Limb (tissue), 2 donors: ENCODE measurements around the gene RASSF7.
A peak's percentile ranks its signal among the peaks of the same experiment; 100 is the strongest.
"Not testable (repeated sequence)": the region's sequence is repeated elsewhere in the genome, so short reads cannot be mapped to it uniquely, and the experiment has no call there.

Experiments
- DNase-seq, 2 donors: peaks; one replicate each; pipeline ENCODE4 v3.0.0-alpha.2; 2016; ENCODE audit errors: extremely low spot score in 2 of 2

The RASSF7 gene

GRCh38 chr11:565921-566509, 5.2 kb downstream of the RASSF7 start:
- no peak for DNase-seq

GRCh38 chr11:567011-567628, 6.3 kb downstream of the RASSF7 start:
- no peak for DNase-seq

- DNase-seq: peak in 1 of 2 donors; percentile 2
Observed at GRCh38 chr11:567629-568292, 7.0 kb downstream of the RASSF7 start.

- peak; percentile 93 to 96 for DNase-seq
Observed at GRCh38 chr11:568306-569157, 7.8 kb downstream of the RASSF7 start.

GRCh38 chr11:569158-569885, 8.6 kb downstream of the RASSF7 start:
- no peak for DNase-seq

GRCh38 chr11:571802-572185, 11.0 kb downstream of the RASSF7 start:
- no peak for DNase-seq

- DNase-seq: no peak
Observed at GRCh38 chr11:573146-573759, 12.5 kb downstream of the RASSF7 start.

- DNase-seq: not testable (repeated sequence)
Observed at GRCh38 chr11:574031-574570, 13.3 kb downstream of the RASSF7 start.

- DNase-seq: no peak
Observed at GRCh38 chr11:574632-575312, 14.0 kb downstream of the RASSF7 start.

GRCh38 chr11:575313-575995, 14.7 kb downstream of the RASSF7 start:
- DNase-seq: no peak

GRCh38 chr11:575996-576768, 15.4 kb downstream of the RASSF7 start, which contains the start of gene PHRF1:
PHRF1 (plus strand) TSS chr11:576470; CDS start chr11:581513, 5,043 bp downstream.
- peak; percentile 95 to 98 for DNase-seq

GRCh38 chr11:576811-577610, 16.2 kb downstream of the RASSF7 start:
- no peak for DNase-seq

GRCh38 chr11:577611-577894, 16.8 kb downstream of the RASSF7 start:
- DNase-seq: no peak

GRCh38 chr11:578276-579035, 17.7 kb downstream of the RASSF7 start:
- no peak for DNase-seq

- DNase-seq: no peak
Observed at GRCh38 chr11:579830-580601, 19.2 kb downstream of the RASSF7 start.

GRCh38 chr11:581342-581741, 20.6 kb downstream of the RASSF7 start:
- DNase-seq: no peak
